C4-2B (cell line): ENCODE data around the gene ERI3.

ENCODE experiments used
- H3K27ac ChIP-seq: fragments of 450-650 bp; 2 replicates; pipeline ENCODE4 v1.5.1; 2017
- ZFX ChIP-seq: fragments of 450-650 bp; IDR thresholded peaks from 2 replicates; pipeline ENCODE4 v1.6.1; 2017
- TF ChIP-seq, protein P1 (sequence below): fragments of 450-650 bp; conservative IDR thresholded peaks from 2 replicates; pipeline ENCODE4 v1.5.1; 2017; ENCODE audit warnings: mild to moderate bottlenecking

The ERI3 gene

DNA sequence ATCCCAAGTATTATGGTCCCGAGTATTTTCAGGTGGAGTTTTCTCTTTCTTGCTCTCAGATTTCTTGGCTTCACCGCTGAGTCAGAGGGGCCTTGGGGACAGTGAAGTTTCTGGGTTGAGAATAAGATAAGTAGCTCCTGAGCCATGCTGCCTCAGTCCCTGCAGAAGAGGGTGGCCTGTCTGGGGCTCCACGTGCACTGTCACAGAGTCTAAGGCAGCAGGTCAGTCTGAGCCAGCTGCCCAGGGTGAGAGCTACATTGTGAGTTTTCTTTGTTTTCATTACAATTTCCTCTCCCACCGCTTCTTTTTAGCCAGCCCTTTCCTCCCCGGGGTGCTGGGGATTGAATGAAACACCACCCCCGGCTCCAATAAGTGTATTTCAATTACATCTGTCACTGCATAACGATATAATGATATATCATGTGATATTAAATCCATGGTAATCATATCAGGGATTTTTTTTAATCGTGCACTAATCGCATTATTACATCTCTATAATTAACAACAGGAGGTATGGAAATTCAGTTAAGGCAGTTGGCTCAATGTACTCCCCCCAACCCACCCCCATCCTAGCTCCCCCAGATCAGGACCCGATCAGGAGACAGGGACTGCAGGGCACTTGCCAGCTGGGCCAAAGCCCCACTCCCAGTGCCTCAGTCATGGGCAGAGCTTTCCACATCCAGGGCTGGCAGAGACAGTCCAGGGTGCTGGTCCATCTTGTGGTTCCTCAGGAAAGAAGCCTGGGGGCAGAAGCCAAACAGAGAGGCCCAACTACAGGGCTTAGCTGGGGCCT lies 98.1 kb downstream of the ERI3 start:
- TF ChIP-seq, protein P1, sequence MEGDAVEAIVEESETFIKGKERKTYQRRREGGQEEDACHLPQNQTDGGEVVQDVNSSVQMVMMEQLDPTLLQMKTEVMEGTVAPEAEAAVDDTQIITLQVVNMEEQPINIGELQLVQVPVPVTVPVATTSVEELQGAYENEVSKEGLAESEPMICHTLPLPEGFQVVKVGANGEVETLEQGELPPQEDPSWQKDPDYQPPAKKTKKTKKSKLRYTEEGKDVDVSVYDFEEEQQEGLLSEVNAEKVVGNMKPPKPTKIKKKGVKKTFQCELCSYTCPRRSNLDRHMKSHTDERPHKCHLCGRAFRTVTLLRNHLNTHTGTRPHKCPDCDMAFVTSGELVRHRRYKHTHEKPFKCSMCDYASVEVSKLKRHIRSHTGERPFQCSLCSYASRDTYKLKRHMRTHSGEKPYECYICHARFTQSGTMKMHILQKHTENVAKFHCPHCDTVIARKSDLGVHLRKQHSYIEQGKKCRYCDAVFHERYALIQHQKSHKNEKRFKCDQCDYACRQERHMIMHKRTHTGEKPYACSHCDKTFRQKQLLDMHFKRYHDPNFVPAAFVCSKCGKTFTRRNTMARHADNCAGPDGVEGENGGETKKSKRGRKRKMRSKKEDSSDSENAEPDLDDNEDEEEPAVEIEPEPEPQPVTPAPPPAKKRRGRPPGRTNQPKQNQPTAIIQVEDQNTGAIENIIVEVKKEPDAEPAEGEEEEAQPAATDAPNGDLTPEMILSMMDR = no peak
- no peak for TF ChIP-seq ZFX
- H3K27ac ChIP-seq = no peak overlapping the region

DNA sequence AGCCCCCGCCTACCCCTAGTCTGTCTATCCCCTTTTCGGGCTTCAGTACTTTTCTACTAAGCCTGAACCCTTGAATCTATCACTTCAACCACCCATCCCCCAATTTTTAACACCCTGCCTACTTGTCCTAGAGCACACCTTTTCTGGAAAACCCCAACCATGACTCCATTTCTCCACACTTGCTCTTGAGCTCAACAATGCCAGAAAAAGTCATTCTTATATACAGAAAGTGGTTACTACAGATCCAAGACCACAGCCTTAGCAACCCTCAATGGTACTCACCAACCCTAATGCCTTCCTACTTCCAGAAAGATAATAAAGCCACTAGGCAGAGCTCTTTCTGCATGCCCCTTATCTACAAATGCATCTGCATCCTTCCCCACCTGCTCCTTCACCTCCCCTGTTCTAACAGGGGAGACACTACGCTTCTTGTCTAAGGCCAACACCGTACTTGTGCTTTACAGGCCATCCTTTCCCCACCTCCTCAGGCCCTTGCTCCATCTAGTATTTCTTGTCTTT lies 100.6 kb downstream of the ERI3 start:
- TF ChIP-seq, protein P1 = no peak
- TF ChIP-seq ZFX = no peak
- H3K27ac ChIP-seq = no peak overlapping the region

DNA sequence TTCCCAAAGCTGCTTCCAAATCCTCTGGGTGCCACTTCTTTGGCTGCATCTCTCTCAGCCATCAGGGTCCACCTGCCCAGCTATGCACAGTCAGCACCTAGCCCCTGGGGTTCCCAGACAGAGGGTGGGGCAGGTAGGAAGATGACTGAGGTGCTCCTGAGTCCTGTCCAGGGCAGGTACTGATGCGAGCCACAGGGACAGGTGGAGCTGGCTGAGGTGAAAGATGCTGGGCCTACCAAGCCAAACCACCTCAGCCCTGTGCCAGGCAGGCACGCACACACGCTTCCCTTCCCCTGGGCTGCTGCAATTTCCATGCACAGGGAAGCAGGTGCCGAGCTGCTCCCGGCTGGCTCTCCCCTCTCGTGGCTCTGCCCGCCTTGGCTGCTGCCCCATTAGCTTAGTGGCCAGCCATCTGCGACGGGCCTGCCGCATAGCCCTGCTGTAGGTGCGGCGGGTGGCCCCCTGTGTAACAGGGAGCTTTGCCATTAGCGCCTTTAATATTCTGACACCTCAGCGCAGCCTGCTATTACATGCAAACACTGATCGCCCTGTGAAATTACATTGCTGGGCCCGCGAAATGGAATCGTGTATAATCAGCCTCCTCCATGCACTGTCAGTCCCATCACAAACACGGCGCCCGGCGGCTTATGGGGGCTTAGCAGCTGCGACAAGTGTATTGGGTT lies 102.9 kb downstream of the ERI3 start:
- no peak overlapping the region for H3K27ac ChIP-seq
- no peak for TF ChIP-seq ZFX
- TF ChIP-seq, protein P1 = no peak

DNA sequence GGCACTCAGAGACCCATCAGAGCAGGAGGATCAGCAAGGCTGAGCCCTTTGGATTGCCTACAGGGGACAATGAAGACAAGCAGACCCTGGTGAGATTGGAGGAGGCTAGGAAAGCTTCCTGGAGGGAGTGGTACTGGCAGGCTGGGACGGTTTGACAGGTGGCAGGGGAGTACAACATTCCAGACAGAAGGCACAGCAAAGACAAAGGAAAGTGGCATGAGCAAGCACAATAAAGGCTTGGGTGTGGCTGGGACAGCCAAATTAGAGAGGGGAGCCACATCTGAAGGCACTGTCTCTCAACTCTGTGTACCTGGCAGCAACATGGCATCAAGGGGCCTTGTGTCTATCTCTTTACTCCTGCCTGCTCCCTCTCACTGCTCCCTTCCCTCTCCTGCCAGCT lies 103.6 kb downstream of the ERI3 start:
- H3K27ac ChIP-seq = no peak overlapping the region
- TF ChIP-seq, protein P1 = no peak
- no peak for TF ChIP-seq ZFX

DNA sequence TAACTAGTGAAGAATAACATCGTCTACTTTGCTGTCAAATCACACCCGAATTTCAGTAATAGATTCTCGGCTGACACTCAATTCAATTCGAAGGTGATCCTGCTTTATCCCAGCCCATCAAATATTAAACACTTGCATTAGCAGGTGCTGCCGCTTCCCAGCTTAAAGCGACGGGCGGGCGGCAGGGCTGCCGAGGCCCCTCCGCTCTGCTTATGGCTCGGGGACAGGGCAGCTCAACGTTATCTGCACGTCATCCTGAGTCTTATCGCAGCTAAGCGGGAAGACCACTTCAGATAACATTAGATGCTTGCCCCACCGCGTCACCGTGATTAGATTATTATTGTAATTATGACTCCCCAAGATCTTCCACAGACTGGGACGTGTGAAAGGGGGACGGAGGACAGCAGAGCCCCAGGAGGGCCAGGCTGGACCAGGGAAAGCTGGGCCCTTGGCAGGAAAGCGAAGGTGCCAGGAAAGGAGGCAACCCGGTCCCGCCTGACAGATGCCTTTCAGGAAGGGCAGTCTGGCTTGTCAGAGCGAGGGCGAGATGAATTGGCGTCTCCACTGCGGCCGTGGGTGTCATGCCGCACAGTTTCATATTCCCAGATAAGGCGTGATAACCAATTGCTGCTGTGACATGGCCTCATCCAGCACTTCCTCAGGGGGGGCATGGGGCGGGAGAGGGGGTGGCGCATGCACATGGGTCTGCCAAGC lies 104.8 kb downstream of the ERI3 start:
- TF ChIP-seq ZFX = no peak
- TF ChIP-seq, protein P1 = no peak
- no peak overlapping the region for H3K27ac ChIP-seq

DNA sequence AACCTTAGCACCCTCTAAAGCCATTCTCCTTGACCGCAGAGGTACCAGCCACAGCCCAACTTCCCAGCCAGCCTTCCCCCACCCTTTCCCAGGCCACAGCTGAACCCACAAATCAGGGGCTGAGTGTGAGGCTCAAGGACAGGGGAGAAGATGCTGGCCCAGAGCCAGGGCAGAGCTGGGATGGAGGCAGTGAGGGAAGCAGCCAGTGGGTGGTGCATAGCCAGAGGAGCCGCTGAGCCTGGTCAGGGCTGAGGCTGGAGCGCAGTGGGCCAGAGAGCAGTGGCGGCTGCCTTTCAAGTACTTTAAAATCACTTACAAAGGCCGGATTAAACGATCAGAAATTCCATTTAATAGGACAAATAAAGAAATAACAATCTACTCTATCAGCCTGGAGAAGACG lies 105.5 kb downstream of the ERI3 start:
- TF ChIP-seq ZFX = no peak
- TF ChIP-seq, protein P1 = no peak
- no peak overlapping the region for H3K27ac ChIP-seq

DNA sequence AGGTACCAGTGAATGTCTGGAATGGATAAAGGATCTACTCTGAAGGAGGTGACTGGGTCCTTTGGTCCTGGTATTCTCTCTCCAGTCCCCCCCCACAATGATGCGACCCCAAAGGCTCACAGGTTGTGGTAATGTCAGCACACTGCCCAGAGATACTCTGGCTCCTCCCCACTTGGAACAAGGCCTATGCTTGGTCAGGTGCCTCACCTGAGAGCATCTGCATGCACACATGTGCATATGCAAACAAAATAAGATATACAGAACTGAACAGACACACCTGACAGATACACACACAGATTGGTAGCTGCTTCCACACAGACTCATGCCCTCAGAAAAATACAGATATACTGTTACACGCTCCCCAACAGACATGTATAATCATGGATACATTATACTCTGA lies 108.3 kb downstream of the ERI3 start:
- H3K27ac ChIP-seq = no peak overlapping the region
- no peak for TF ChIP-seq ZFX
- TF ChIP-seq, protein P1 = no peak
